Occipital lobe (tissue), 2 donors: Measurements from ENCODE around the gene SHISA4. TPM values are rescaled to one million over a fixed set of nuclear protein-coding genes. Genes with fewer than 3 reads are reported as not detected.
"Not testable (repeated sequence)": the region's sequence is repeated elsewhere in the genome, so short reads cannot be mapped to it uniquely, and the experiment has no call there.

ENCODE experiments used
- DNase-seq: peaks from one replicate; lab custom pipeline; 2025; lab: John Stamatoyannopoulos, UW
- total RNA-seq: library from RNA; depleted of rRNA; stranded (reverse); fragments of >200 nt; gene quantifications from one replicate; pipeline ENCODE4 v1.2.3, GENCODE V29; 2014

SHISA4 gene
- total RNA-seq, 1 donor from 2014 or later = 16.1 TPM

- DNase-seq = no peak
Measured at GRCh38 chr1:201898240-201898894, 9.7 kb downstream of the SHISA4 start.

- no peak for DNase-seq
Measured at GRCh38 chr1:201898992-201899391, 10.3 kb downstream of the SHISA4 start.

- DNase-seq = no peak
Measured at GRCh38 chr1:201899683-201900429, 11.2 kb downstream of the SHISA4 start.

GRCh38 chr1:201900476-201900875, 11.8 kb downstream of the SHISA4 start:
- DNase-seq = no peak

GRCh38 chr1:201901036-201901435, 12.3 kb downstream of the SHISA4 start:
- DNase-seq = not testable (repeated sequence)

- DNase-seq = no peak
Measured at GRCh38 chr1:201902198-201902597, 13.5 kb downstream of the SHISA4 start.

- DNase-seq = no peak
Measured at GRCh38 chr1:201903135-201903534, 14.4 kb downstream of the SHISA4 start.

GRCh38 chr1:201904579-201904978, 15.9 kb downstream of the SHISA4 start:
- DNase-seq = no peak

GRCh38 chr1:201905234-201905890, 16.7 kb downstream of the SHISA4 start:
- DNase-seq = no peak

GRCh38 chr1:201906336-201906735, 17.6 kb downstream of the SHISA4 start:
- no peak for DNase-seq

GRCh38 chr1:201907621-201908020, 18.9 kb downstream of the SHISA4 start:
- DNase-seq = no peak

GRCh38 chr1:201911826-201912571, 23.3 kb downstream of the SHISA4 start:
- DNase-seq = no peak

- no peak for DNase-seq
Measured at GRCh38 chr1:201912832-201913231, 24.1 kb downstream of the SHISA4 start.

GRCh38 chr1:201914456-201915235, 25.9 kb downstream of the SHISA4 start:
- no peak for DNase-seq

- no peak for DNase-seq
Measured at GRCh38 chr1:201916649-201917249, 28.1 kb downstream of the SHISA4 start.

- no peak for DNase-seq
Measured at GRCh38 chr1:201917362-201918033, 28.8 kb downstream of the SHISA4 start.

- DNase-seq = no peak
Measured at GRCh38 chr1:201918343-201918742, 29.6 kb downstream of the SHISA4 start.

GRCh38 chr1:201921952-201922558, 33.4 kb downstream of the SHISA4 start:
- DNase-seq = no peak

GRCh38 chr1:201925301-201925567, 36.5 kb downstream of the SHISA4 start:
- DNase-seq = no peak
